ENCODE data around the gene OTOA.
"Not testable (repeated sequence)": the region's sequence is repeated elsewhere in the genome, so short reads cannot be mapped to it uniquely, and the experiment has no call there.

Gene OTOA

DNA sequence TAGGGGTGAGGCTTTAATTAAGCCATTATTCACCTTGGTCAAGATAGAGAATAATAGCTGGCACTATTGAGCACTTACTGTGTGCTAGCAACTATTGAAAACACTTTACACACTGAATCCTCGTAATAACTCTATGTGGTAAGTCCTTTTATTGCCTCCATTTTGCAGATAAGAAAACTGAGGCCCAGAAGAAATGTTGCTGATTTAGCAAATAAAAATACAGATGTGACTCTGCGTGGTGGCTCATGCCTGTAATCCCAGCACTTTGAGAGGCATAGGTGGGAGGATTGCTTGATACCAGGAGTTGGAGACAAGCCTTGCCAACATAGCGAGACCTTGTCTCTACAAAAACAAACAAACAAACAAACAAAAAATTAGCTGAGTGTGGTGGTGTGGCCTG lies 19.4 kb downstream of the OTOA start:
- Histone ChIP-seq H3K4me3 (no peak overlapping the region), H3K27ac (no peak overlapping the region)
- TF ChIP-seq, protein P1, sequence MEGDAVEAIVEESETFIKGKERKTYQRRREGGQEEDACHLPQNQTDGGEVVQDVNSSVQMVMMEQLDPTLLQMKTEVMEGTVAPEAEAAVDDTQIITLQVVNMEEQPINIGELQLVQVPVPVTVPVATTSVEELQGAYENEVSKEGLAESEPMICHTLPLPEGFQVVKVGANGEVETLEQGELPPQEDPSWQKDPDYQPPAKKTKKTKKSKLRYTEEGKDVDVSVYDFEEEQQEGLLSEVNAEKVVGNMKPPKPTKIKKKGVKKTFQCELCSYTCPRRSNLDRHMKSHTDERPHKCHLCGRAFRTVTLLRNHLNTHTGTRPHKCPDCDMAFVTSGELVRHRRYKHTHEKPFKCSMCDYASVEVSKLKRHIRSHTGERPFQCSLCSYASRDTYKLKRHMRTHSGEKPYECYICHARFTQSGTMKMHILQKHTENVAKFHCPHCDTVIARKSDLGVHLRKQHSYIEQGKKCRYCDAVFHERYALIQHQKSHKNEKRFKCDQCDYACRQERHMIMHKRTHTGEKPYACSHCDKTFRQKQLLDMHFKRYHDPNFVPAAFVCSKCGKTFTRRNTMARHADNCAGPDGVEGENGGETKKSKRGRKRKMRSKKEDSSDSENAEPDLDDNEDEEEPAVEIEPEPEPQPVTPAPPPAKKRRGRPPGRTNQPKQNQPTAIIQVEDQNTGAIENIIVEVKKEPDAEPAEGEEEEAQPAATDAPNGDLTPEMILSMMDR (IDR thresholded peaks at IDR 0.05), result no peak
- no peak for DNase-seq (ENCODE audit: low spot score)

GRCh38 chr16:21684199-21684598 lies 20.4 kb downstream of the OTOA start:
- Histone ChIP-seq H3K4me3 (no peak overlapping the region), H3K27ac (no peak overlapping the region)
- no peak for DNase-seq (ENCODE audit: low spot score)
- TF ChIP-seq, protein P1 (IDR thresholded peaks at IDR 0.05), result no peak

DNA sequence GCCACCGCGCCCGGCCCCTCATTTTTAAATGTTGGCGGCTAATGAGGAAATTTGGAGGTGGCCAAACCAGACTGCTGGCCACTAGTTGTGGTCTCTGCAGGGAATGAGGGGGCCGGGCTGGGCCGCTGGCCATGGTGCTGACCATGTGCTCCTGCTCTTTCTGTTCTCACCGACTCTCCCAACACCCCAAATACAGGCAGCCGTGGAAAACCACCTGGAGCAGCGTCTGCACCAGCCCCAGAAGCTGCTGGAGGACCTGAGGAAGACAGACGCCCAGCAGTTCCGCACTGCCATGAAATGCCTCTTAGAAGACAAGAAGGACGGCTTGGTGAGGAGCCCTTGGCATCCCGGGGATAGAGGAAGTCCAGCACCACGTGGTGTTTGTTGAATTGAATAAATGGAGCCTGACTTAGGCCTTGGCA lies 21.3 kb downstream of the OTOA start:
- Histone ChIP-seq H3K4me3 (no peak overlapping the region), H3K27ac (no peak overlapping the region)
- TF ChIP-seq, protein P1 (IDR thresholded peaks at IDR 0.05), result no peak
- DNase-seq (ENCODE audit: low spot score), result no peak

GRCh38 chr16:21689107-21689506 lies 25.3 kb downstream of the OTOA start:
- Histone ChIP-seq H3K27ac (no peak overlapping the region), H3K4me3 (no peak overlapping the region)
- TF ChIP-seq, protein P1 (IDR thresholded peaks at IDR 0.05), result no peak
- no peak for DNase-seq (ENCODE audit: low spot score)

GRCh38 chr16:21690967-21691366 lies 27.2 kb downstream of the OTOA start:
- H3K27ac ChIP-seq, H3K4me3 ChIP-seq: not testable (repeated sequence)

GRCh38 chr16:21694609-21695008 lies 30.8 kb downstream of the OTOA start:
- Histone ChIP-seq H3K27ac (no peak overlapping the region), H3K4me3 (no peak overlapping the region)
- TF ChIP-seq, protein P1 (IDR thresholded peaks at IDR 0.05), result no peak
- DNase-seq (ENCODE audit: low spot score), result no peak

More at GRCh38 chr16:21690967-21691366, 27.2 kb downstream of the OTOA start:
- DNase-seq (ENCODE audit: low spot score), result not testable (repeated sequence)

DNA sequence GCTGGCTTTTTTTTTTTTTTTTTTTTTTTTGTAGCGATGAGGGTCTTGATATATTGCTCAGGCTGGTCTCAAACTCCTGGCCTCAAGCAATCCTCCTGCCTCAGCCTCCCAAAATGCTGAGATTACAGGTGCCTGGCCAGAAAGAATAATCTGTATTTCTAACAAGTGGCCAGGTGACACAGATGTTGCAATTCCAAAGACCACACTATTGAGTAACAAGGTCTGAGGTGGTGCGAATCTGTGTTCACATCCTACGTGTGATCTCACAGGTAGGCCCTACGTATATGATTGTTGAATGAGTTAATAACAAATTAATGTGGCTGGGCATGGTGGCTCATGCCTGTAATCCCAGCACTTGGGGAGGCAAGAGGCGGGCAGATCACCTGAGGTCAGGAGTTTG lies 33.3 kb downstream of the OTOA start:
- DNase-seq (ENCODE audit: low spot score), result no peak

More for the DNA sequence above, 33.3 kb downstream of the OTOA start:
- no peak overlapping the region for H3K27ac ChIP-seq
- H3K4me3 ChIP-seq, result no peak overlapping the region
- TF ChIP-seq, protein P1 (IDR thresholded peaks at IDR 0.05), result no peak
